GM21381 (cell line): ENCODE results near the gene PNMA8A.
"Not testable (repeated sequence)": the region's sequence is repeated elsewhere in the genome, so short reads cannot be mapped to it uniquely, and the experiment has no call there.

ENCODE experiments used
- ATAC-seq: cut with Tn5 transposase; IDR thresholded peaks from one replicate; pipeline ENCODE4 v1.9.1; 2021; ENCODE audit warnings: mild to moderate bottlenecking, moderate library complexity; ENCODE audit not compliant: unreplicated experiment

Gene PNMA8A

GRCh38 chr19:46466536-46467196, 4.7 kb downstream of the PNMA8A start:
- no peak for ATAC-seq

GRCh38 chr19:46463516-46463915, 7.8 kb downstream of the PNMA8A start:
- ATAC-seq, result no peak

- ATAC-seq, result no peak
Observed at GRCh38 chr19:46461537-46461936, 9.8 kb downstream of the PNMA8A start.

- no peak for ATAC-seq
Observed at GRCh38 chr19:46460981-46461380, 10.4 kb downstream of the PNMA8A start.

- ATAC-seq, result no peak
Observed at GRCh38 chr19:46460055-46460454, 11.3 kb downstream of the PNMA8A start.

- ATAC-seq, result no peak
Observed at GRCh38 chr19:46456930-46457329, 14.4 kb downstream of the PNMA8A start.

GRCh38 chr19:46454244-46454643, 17.1 kb downstream of the PNMA8A start:
- ATAC-seq, result no peak

GRCh38 chr19:46453661-46454060, 17.7 kb downstream of the PNMA8A start:
- ATAC-seq, result no peak

GRCh38 chr19:46452186-46452585, 19.2 kb downstream of the PNMA8A start:
- ATAC-seq, result no peak

GRCh38 chr19:46451352-46451751, 20.0 kb downstream of the PNMA8A start:
- ATAC-seq, result no peak

GRCh38 chr19:46450737-46451136, 20.6 kb downstream of the PNMA8A start:
- no peak for ATAC-seq

GRCh38 chr19:46449228-46449627, 22.1 kb downstream of the PNMA8A start:
- ATAC-seq, result no peak

- ATAC-seq, result no peak
Observed at GRCh38 chr19:46448601-46449000, 22.8 kb downstream of the PNMA8A start.

- no peak for ATAC-seq
Observed at GRCh38 chr19:46447824-46448223, 23.5 kb downstream of the PNMA8A start.

- ATAC-seq, result no peak
Observed at GRCh38 chr19:46447006-46447405, 24.4 kb downstream of the PNMA8A start.

GRCh38 chr19:46446021-46446420, 25.3 kb downstream of the PNMA8A start:
- no peak for ATAC-seq

GRCh38 chr19:46442808-46443450, 28.4 kb downstream of the PNMA8A start:
- no peak for ATAC-seq

- no peak for ATAC-seq
Observed at GRCh38 chr19:46441866-46442265, 29.5 kb downstream of the PNMA8A start.

GRCh38 chr19:46435689-46436088, 35.7 kb downstream of the PNMA8A start:
- not testable (repeated sequence) for ATAC-seq

- ATAC-seq, result no peak
Observed at GRCh38 chr19:46435009-46435408, 36.4 kb downstream of the PNMA8A start.

- not testable (repeated sequence) for ATAC-seq
Observed at GRCh38 chr19:46433470-46433869, 37.9 kb downstream of the PNMA8A start.

GRCh38 chr19:46431824-46432223, 39.5 kb downstream of the PNMA8A start:
- no peak for ATAC-seq

GRCh38 chr19:46429999-46430398, 41.4 kb downstream of the PNMA8A start:
- no peak for ATAC-seq
